ENCODE data around the gene CAPN2.
A peak's percentile ranks its signal among the peaks of the same experiment; 100 is the strongest.

Gene CAPN2

DNA sequence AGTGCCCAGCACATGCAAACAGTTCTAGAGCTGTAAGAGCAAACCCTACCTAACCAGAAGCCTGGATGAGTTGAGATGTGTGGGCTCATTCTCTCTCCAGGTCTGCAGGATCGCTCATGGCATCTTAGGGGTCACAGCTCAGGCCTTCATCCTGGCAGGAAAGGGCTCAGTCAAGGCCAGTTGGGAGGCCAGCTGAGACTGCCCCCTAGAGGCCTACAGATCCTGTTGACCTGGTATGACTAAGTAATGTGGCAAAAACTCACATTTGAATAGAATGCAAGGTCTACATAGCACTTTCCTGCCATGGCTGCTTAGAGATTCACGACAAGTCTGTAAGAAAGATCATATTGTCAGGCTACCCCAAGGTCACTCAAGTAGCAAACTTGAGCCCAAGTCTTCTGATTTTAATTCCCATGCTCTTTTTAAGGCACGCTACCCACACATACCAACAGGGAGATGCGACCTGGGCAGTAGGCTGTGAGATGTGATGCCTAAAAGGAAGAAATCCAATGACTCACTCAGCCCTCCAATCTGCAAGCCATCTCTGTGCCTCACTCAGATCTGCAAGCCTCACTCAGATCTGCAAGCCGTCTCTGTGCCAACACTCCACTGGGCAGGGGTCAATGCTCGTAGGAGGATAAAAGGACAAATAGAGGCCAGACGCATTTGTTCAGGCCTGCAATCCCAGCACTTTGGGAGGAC is 41.7 kb upstream of the CAPN2 start:
- TF ChIP-seq RAD21 (IDR thresholded peaks at IDR 0.05; ENCODE audit: low read depth) = peak; percentile 77
- no peak for TF ChIP-seq EGR1 (IDR thresholded peaks at IDR 0.05)

DNA sequence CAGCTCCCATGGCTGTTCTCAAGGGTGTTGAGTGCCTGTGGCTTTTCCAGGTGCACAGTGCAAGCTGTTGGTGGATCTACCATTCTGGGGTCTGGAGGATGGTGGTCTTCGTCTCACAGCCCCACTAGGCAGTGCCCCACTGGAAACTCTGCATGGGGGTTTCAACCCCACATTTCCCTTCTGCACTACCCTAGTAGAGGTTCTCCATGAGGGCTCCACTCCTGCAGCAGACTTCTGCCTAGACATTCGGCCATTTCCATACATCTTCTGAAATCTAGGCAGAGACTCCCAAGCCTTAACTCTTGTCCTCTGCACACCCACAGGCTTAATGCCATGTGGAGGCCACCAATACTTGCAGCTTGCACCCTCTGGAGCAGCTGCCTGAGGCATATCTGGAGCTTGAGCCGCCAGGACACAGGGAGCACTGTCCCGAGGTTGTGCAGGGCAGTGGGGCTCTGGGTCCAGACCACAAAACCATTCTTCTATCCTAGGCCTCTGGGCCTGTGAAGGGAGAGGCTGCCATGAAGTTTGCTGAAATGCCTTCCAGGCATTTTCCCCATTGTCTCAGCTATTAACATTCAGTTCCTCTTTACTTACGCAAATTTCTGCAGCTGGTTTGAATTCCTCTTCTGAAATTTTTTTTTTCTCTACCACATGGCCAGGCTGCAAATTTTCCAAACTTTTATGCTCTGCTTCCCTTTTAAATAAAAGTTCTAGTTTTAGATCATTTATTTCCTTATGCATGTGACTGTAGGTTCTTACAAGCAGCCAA is 38.0 kb upstream of the CAPN2 start:
- no peak for TF ChIP-seq YY1 (IDR thresholded peaks at IDR 0.05; ENCODE audit: low read depth)
- TF ChIP-seq TEAD4 (IDR thresholded peaks at IDR 0.05) = no peak
- TF ChIP-seq, protein P1, sequence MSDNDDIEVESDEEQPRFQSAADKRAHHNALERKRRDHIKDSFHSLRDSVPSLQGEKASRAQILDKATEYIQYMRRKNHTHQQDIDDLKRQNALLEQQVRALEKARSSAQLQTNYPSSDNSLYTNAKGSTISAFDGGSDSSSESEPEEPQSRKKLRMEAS (IDR thresholded peaks at IDR 0.05) = no peak

DNA sequence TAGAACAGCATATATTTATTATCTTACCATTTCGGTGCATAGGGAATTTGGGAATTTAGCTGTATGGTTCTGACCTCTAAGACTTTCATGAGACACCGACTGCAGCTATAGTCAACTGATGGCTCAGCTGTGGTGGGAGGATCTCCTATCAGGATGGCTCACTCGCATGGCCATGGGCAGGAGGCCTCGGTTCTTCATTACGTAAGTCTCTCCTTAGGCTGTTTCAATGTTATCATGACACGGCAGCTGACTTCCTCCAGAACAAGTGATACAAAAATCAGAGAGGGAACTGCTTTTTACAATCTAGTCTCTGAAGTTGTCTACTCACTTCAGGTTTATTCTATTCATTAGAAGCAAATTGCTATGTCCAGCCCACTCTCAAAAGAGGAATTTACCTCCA is 33.5 kb upstream of the CAPN2 start:
- TF ChIP-seq TCF12 (IDR thresholded peaks at IDR 0.05; ENCODE audit: low read depth) (no peak), CREB1 (IDR thresholded peaks at IDR 0.05; ENCODE audit: low read depth) (no peak)

DNA sequence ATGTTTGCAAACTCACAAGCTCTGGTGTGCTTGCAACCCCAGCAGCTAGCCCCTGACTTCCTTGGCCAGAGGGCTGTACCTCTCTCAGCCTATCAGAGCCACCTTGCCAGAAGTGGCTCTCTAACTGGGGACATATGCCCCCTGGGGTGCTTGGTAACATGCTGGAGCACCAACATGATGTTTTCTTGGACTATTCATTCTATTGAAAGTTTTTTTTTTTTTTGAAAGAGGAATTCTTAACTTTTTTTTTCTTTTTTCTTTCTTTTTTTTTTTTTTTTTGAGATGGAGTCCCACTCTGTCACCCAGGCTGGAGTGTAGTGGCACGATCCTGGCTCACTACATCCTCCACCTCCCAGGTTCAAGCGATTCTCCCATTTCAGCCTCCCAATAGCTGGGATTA is 32.2 kb upstream of the CAPN2 start:
- TF ChIP-seq FOXM1 (IDR thresholded peaks at IDR 0.05; ENCODE audit: borderline replicate concordance, low read depth) = no peak
- no peak for TF ChIP-seq YY1 (IDR thresholded peaks at IDR 0.05; ENCODE audit: low read depth)
- no peak for TF ChIP-seq NFIC (IDR thresholded peaks at IDR 0.05)
- no peak for TF ChIP-seq TAF1 (IDR thresholded peaks at IDR 0.05; ENCODE audit: low read depth)
- no peak for TF ChIP-seq TEAD4 (IDR thresholded peaks at IDR 0.05)
- TF ChIP-seq EGR1 (IDR thresholded peaks at IDR 0.05) = no peak
- no peak for TF ChIP-seq CEBPB (IDR thresholded peaks at IDR 0.05)
- TF ChIP-seq RAD21 (IDR thresholded peaks at IDR 0.05; ENCODE audit: low read depth) = no peak

DNA sequence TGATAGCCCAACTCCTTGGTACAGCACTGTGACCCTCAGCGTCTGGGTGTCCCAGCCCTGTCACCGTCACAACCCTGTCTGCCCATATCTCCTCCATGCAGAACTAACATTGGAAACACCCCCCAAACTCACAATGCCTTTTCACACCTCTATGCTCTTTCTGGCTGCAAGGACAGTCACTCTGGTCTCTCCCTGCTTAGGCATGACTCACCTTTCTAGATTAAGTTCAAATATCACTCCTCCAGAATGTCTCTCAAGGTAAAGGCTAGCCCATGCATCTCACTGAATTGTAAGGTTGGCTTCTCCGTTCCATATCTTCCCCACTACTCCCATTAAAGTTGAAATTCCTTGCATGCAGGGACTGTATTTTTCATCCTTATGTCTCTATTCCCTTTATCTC is 29.8 kb upstream of the CAPN2 start:
- TF ChIP-seq TEAD4 (IDR thresholded peaks at IDR 0.05) (no peak), ZBTB7A (IDR thresholded peaks at IDR 0.05; ENCODE audit: low read depth) (no peak), RAD21 (IDR thresholded peaks at IDR 0.05; ENCODE audit: low read depth) (no peak), CREB1 (IDR thresholded peaks at IDR 0.05; ENCODE audit: low read depth) (no peak)
- TF ChIP-seq, protein P2, sequence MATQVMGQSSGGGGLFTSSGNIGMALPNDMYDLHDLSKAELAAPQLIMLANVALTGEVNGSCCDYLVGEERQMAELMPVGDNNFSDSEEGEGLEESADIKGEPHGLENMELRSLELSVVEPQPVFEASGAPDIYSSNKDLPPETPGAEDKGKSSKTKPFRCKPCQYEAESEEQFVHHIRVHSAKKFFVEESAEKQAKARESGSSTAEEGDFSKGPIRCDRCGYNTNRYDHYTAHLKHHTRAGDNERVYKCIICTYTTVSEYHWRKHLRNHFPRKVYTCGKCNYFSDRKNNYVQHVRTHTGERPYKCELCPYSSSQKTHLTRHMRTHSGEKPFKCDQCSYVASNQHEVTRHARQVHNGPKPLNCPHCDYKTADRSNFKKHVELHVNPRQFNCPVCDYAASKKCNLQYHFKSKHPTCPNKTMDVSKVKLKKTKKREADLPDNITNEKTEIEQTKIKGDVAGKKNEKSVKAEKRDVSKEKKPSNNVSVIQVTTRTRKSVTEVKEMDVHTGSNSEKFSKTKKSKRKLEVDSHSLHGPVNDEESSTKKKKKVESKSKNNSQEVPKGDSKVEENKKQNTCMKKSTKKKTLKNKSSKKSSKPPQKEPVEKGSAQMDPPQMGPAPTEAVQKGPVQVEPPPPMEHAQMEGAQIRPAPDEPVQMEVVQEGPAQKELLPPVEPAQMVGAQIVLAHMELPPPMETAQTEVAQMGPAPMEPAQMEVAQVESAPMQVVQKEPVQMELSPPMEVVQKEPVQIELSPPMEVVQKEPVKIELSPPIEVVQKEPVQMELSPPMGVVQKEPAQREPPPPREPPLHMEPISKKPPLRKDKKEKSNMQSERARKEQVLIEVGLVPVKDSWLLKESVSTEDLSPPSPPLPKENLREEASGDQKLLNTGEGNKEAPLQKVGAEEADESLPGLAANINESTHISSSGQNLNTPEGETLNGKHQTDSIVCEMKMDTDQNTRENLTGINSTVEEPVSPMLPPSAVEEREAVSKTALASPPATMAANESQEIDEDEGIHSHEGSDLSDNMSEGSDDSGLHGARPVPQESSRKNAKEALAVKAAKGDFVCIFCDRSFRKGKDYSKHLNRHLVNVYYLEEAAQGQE (IDR thresholded peaks at IDR 0.05; ENCODE audit: low read depth) = no peak

DNA sequence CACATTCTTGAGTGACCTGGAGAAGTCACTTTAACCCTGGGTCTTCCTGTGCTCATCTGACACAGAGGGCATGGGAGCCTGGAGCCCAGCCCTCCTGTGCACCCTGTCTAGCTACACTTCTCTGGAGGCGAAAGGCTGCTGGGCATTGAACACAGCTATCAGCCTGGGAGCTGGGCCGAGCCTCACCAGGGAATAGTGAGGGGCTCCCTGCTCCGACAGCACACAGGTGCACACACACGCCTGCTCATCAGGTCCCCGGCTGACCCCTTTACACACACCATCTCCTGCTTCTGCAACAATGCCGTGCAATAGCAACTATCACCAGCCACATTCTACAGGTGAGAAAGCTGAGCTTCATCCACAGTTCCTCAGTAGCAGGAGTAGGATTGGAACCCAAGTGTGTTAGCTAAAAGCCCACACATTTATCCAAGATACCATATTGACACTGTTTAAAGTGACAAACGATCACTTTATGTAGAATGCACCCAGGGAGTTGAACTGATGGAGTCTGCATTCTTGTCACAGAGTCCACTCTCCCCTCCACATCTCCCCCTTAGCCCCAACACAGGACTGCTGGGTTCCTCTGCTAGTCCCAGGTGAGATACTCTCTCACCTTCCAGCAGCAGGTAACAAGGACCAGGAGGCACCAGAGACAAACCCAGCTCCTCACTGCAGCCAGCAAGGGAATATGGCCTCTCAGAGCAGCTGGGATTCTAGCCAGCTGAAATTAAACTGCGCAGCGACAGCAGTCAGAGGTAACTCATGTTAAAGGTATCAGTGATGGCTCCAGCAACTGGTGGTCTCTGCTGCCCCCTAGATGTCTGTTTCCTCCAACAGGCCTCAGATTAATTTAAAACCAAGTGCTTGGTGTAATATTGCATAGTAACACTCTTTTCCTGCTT is 28.5 kb upstream of the CAPN2 start:
- peak; percentile 87 for TF ChIP-seq RAD21 (IDR thresholded peaks at IDR 0.05; ENCODE audit: low read depth)
- TF ChIP-seq TCF12 (IDR thresholded peaks at IDR 0.05; ENCODE audit: low read depth) = no peak

DNA sequence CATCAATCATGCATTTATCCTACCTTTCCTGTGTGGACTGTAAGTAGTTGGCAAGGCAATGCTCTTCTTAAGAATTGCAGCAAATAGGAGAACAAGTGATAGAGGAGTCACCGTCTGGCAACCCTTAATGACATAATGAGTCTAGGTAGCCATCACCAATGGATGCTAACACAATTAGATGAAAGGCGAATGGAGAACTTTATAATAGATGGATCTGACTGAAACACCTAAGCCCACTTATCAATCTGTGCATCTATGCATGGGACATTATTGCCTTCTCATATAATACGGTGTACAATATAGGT is 27.9 kb upstream of the CAPN2 start:
- TF ChIP-seq, protein P1 (IDR thresholded peaks at IDR 0.05) = no peak
- TF ChIP-seq YY1 (IDR thresholded peaks at IDR 0.05; ENCODE audit: low read depth) (no peak), CREB1 (IDR thresholded peaks at IDR 0.05; ENCODE audit: low read depth) (no peak), EP300 (IDR thresholded peaks at IDR 0.05; ENCODE audit: borderline replicate concordance) (no peak), TEAD4 (IDR thresholded peaks at IDR 0.05) (no peak), ZBTB7A (IDR thresholded peaks at IDR 0.05; ENCODE audit: low read depth) (no peak), NFIC (IDR thresholded peaks at IDR 0.05) (no peak), CEBPB (IDR thresholded peaks at IDR 0.05) (no peak), TCF12 (IDR thresholded peaks at IDR 0.05; ENCODE audit: low read depth) (no peak), TAF1 (IDR thresholded peaks at IDR 0.05; ENCODE audit: low read depth) (no peak)

DNA sequence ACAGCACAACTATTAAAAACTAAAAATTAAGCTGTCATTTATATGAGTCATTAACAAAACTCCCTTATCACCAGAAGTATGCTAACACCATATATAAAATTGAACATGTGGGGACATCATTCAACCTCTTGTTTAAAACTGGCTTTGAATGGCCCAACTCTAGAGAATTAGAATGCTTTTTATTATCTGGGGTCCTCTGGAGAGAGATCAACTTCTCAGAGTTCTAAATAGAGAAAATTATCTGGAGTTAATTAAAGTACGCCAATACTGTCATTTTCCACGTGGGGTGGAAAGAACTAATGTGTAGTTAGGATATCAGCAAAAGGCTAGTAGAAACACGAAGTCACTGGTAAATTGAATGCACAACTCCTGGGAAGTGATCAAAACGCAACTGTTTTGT is 21.2 kb upstream of the CAPN2 start:
- TF ChIP-seq, protein P1 (IDR thresholded peaks at IDR 0.05) = no peak
- TF ChIP-seq, protein P3, sequence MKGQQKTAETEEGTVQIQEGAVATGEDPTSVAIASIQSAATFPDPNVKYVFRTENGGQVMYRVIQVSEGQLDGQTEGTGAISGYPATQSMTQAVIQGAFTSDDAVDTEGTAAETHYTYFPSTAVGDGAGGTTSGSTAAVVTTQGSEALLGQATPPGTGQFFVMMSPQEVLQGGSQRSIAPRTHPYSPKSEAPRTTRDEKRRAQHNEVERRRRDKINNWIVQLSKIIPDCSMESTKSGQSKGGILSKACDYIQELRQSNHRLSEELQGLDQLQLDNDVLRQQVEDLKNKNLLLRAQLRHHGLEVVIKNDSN (IDR thresholded peaks at IDR 0.05) = no peak
- no peak for TF ChIP-seq TAF1 (IDR thresholded peaks at IDR 0.05; ENCODE audit: low read depth)
- no peak for TF ChIP-seq EGR1 (IDR thresholded peaks at IDR 0.05)
- no peak for TF ChIP-seq CREB1 (IDR thresholded peaks at IDR 0.05; ENCODE audit: low read depth)
- TF ChIP-seq CEBPB (IDR thresholded peaks at IDR 0.05) = no peak
- TF ChIP-seq TCF12 (IDR thresholded peaks at IDR 0.05; ENCODE audit: low read depth) = no peak
- TF ChIP-seq YY1 (IDR thresholded peaks at IDR 0.05; ENCODE audit: low read depth) = no peak
- TF ChIP-seq, protein P2 (IDR thresholded peaks at IDR 0.05; ENCODE audit: low read depth) = no peak
- no peak for TF ChIP-seq FOXM1 (IDR thresholded peaks at IDR 0.05; ENCODE audit: borderline replicate concordance, low read depth)
- no peak for TF ChIP-seq EP300 (IDR thresholded peaks at IDR 0.05; ENCODE audit: borderline replicate concordance)
- TF ChIP-seq RAD21 (IDR thresholded peaks at IDR 0.05; ENCODE audit: low read depth) = no peak
- TF ChIP-seq TEAD4 (IDR thresholded peaks at IDR 0.05) = no peak
- TF ChIP-seq NFIC (IDR thresholded peaks at IDR 0.05) = no peak

Measured in Ishikawa (cell line).